A549 treated with Mapracorat at 1 μM for 4 hours (cell line): Measurements from ENCODE around the gene PSG7. TPM values are rescaled to one million over a fixed set of nuclear protein-coding genes. Genes with fewer than 3 reads are reported as not detected.

Experiments
- total RNA-seq: library from RNA; stranded (reverse); fragments of 200-300 nt; extraction: Qiagen RNA extraction; gene quantifications from 5 replicates; pipeline ENCODE4 v1.2.3, GENCODE V29; 2022

PSG7 gene
- 0.07 to 0.16 TPM (median 0.10 TPM) in 3 of 5 replicates, not detected in the others for total RNA-seq

GRCh38 chr19:42937107-42937506 lies at the start of gene PSG7:
TSS of gene PSG7 (minus strand) at chr19:42937207. CDS start at chr19:42937076, 131 bp downstream.

DNA sequence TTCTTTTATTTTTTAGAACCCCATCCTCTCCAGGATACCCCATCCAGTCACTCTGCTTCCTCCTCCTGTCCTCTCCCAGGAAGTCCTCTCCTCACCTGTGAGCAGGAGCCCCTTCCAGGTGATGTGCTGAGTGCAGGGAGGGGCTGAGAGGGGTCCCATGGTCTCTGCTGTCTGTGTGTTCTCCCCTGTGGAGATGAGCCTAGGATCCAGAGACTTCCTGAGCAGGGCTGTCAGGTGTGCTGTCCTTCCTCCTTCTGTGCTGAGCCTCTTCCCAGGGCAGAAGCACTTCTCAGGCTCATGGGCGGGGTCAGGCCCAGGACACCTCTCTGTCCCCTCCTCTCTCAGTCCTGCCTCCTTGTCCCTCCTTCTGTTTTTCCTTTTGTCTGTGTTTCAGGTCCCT lies 19.4 kb downstream of the PSG7 start, which contains the start of gene PSG6:
PSG6 (minus strand) TSS at position 261 of the 400 bp plus-strand sequence; CDS start at position 159, 102 bp downstream.

GRCh38 chr19:42879613-42880012 lies 57.4 kb downstream of the PSG7 start, which contains the start of gene PSG1:
TSS of gene PSG1 (minus strand) at chr19:42879713. CDS start at chr19:42879581, 132 bp downstream.

Other genes with a start within 250 kb of the PSG7 start
- gene PSG3, start 196.7 kb downstream of the PSG7 start, total RNA-seq = 0.07 to 0.18 TPM (median 0.14 TPM) in 3 of 5 replicates, not detected in the others
- 0.14 to 0.28 TPM (median 0.18 TPM) in 4 of 5 replicates, not detected in the other for gene PSG8, start 171.5 kb downstream of the PSG7 start, total RNA-seq
- gene PSG1, start 57.5 kb downstream of the PSG7 start, total RNA-seq = 0.13 to 0.33 TPM (median 0.17 TPM) in 5 replicates
- gene PSG6, start 19.3 kb downstream of the PSG7 start, total RNA-seq = not detected in 5 replicates
- not detected in 5 replicates for gene PSG11, start 89.3 kb upstream of the PSG7 start, total RNA-seq
- gene PSG2, start 145.5 kb upstream of the PSG7 start, total RNA-seq = not detected in 5 replicates
- gene PSG5, start 249.3 kb upstream of the PSG7 start, total RNA-seq = 0.31 to 0.63 TPM (median 0.43 TPM) in 5 replicates